T-cell (primary cell): ENCODE measurements around the gene CEACAM16. TPM values are rescaled to one million over a fixed set of nuclear protein-coding genes. Genes with fewer than 3 reads are reported as not detected.

Source experiments
- ATAC-seq, 4 experiments: fragments of 200-7000 bp in 3 of 4; fragments of 150-1000 bp in 1 of 4; cut with Tn5 transposase; replicated peaks in 1 of 4; 1 replicate in 3 of 4; 2 replicates in 1 of 4; pipeline ENCODE4 v1.10.0; 2021; ENCODE audit warnings: moderate library complexity in 3 of 4, mild to moderate bottlenecking in 2 of 4, moderate number of reproducible peaks in 1 of 4
- CTCF ChIA-PET, 2 donors: fragments of 300-600 bp; sonication (Branson Sonifier 250); formaldehyde crosslinking; loops; one replicate each; lab custom pipeline; 2022; ENCODE audit warnings: antibody characterized with exemption in 2 of 2; lab: Charles Lee
- POLR2A ChIA-PET, 2 donors: fragments of 300-600 bp; sonication (Branson Sonifier 250); formaldehyde crosslinking; loops; one replicate each; lab custom pipeline; 2022; ENCODE audit warnings: antibody characterized with exemption in 2 of 2; lab: Charles Lee
- DNase-seq, 35 experiments: peaks; one replicate each; pipeline versions ENCODE4 v3.0.0 to v3.0.0-alpha.2; 2013 to 2023
- H3K27ac ChIP-seq: one replicate; pipeline ENCODE4 v1.5.1; 2013; ENCODE audit warnings: low read length
- H3K27me3 ChIP-seq, 2 experiments: replicated peaks in 1 of 2; 1 replicate in 1 of 2; 2 replicates in 1 of 2; pipeline versions ENCODE4 v1.6.1 to v1.7.0; 2013; ENCODE audit warnings: low read length in 1 of 2, mixed read lengths in 1 of 2; ENCODE audit not compliant: control insufficient read depth in 2 of 2, insufficient read depth in 2 of 2; ENCODE audit errors: extremely low read depth in 1 of 2
- H3K36me3 ChIP-seq, 2 donors: 1 replicate in 1 of 2; 2 replicates in 1 of 2; pipeline versions ENCODE4 v1.6.1 to v1.7.0; 2013; ENCODE audit warnings: low read length in 1 of 2; ENCODE audit not compliant: control insufficient read depth in 2 of 2, insufficient read depth in 1 of 2; ENCODE audit errors: extremely low read depth in 1 of 2
- H3K4me1 ChIP-seq, 2 experiments: 1 replicate in 1 of 2; 2 replicates in 1 of 2; pipeline versions ENCODE4 v1.6.1 to v1.7.0; 2013; ENCODE audit warnings: low read length in 2 of 2, mixed read lengths in 1 of 2; ENCODE audit not compliant: insufficient read depth in 2 of 2, control insufficient read depth in 1 of 2; ENCODE audit errors: extremely low read depth in 1 of 2
- H3K4me3 ChIP-seq, 2 donors: 1 replicate in 1 of 2; 2 replicates in 1 of 2; pipeline versions ENCODE4 v1.5.1 to v1.7.0; 2013; ENCODE audit warnings: mild to moderate bottlenecking in 2 of 2, low read length in 1 of 2, moderate library complexity in 1 of 2; ENCODE audit not compliant: control insufficient read depth in 1 of 2; ENCODE audit errors: extremely low read depth in 1 of 2
- H3K9me3 ChIP-seq: 2 replicates; pipeline ENCODE4 v1.7.0; 2013
- H3K27ac Mint-ChIP-seq, 2 donors: one replicate each; pipeline ENCODE4 v1.8.0; 2020 to 2021; ENCODE audit warnings: mild to moderate bottlenecking in 2 of 2, mixed read lengths in 2 of 2
- H3K27me3 Mint-ChIP-seq, 2 donors: one replicate each; pipeline ENCODE4 v1.8.0; 2021 to 2022; ENCODE audit warnings: mixed read lengths in 2 of 2
- H3K36me3 Mint-ChIP-seq: one replicate; pipeline ENCODE4 v1.8.0; 2021; ENCODE audit warnings: mixed read lengths
- H3K4me1 Mint-ChIP-seq, 3 donors: one replicate each; pipeline ENCODE4 v1.8.0; 2020 to 2022; ENCODE audit warnings: mixed read lengths in 3 of 3, mild to moderate bottlenecking in 1 of 3
- H3K4me3 Mint-ChIP-seq, 3 donors: one replicate each; pipeline ENCODE4 v1.8.0; 2020 to 2022; ENCODE audit warnings: mild to moderate bottlenecking in 3 of 3, mixed read lengths in 3 of 3, moderate library complexity in 3 of 3
- H3K9me3 Mint-ChIP-seq, 3 donors: one replicate each; pipeline ENCODE4 v1.8.0; 2020 to 2022; ENCODE audit warnings: mixed read lengths in 3 of 3
- WGBS: methylation state at CpG from one replicate; pipeline ENCODE4 v1.1.5; 2013; ENCODE audit warnings: missing lambda C conversion rate; ENCODE audit not compliant: insufficient coverage; 5-methylcytosine and 5-hydroxymethylcytosine counted together
- total RNA-seq, 35 experiments: library from RNA in 6 of 35; stranded (reverse) in 6 of 35; fragments of 120-200 nt in 1 of 35; gene quantifications; one replicate each; pipeline versions ENCODE4 v1.2.1 to v1.2.4 and lab custom pipeline; 2013 to 2026

The CEACAM16 gene
- total RNA-seq, 5 donors from 2014 or later (not counting 1 experiment from before 2014, with no cell fraction given): not detected

DNA sequence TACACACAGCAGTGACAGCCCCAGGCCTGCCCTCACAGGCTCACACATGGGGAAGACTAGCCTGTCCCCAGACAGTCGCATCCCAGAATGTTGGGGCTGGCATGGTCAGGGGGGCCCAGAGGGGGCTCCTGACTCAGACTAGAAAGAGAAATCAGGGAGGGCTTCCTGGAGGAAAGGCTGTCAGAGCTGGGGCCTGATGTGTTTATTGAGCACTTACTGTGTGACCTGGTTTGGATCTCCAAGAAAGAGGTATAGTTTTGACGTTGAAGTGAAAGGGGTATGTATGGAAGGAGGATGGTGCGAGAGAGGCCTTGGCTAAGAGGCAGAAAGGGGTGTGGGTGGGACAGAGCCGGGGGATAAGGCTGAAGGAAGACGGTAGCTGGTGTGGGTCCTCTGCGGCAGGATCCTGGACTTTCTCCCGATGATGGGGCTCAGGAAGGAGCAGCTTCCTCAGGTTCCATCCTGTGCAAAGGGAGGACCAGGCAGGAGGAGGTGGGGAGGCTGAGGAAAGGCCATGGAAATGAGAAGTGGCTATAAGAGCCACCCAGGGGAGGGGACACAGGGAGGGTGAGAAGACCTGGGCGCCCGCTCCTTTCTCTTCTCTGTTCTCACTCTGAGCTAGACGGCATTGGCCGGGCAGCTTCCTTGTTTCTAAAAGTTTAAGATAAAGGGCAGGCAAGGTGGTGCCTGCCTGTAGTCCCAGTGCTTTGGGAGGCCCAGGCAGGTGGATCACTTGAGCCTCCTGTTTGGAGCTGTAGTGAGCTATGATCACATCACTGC is 33.5 kb downstream of the CEACAM16 start:
- DNase-seq (no peak), ATAC-seq (no peak)
- ChIA-PET POLR2A (interaction anchor here in 1 of 2 donors (0.6 kb wide), 1 partner anchor 451 kb away, joined by 8 read pairs; no protein-coding TSS in a partner anchor), CTCF (interaction anchor here in 1 of 2 donors (0.5 kb wide), 1 partner anchor 77 kb away, joined by 3 read pairs; no protein-coding TSS in a partner anchor)
- Histone ChIP-seq H3K4me1 (peaks cover 2 to 13% of the 10 kb centered on the region in 2 experiments), H3K36me3 (no peaks in the 10 kb centered on the region), H3K27me3 (peaks cover 0 to 5% of the 10 kb centered on the region in 2 experiments), H3K9me3 (no peaks in the 10 kb centered on the region), H3K27ac (no peak overlapping the region), H3K4me3 (no peak overlapping the region)
- no peaks in the 10 kb centered on the region for H3K9me3 Mint-ChIP-seq
- no peak overlapping the region for H3K27ac Mint-ChIP-seq
- 78% methylated on average over 9 of the region's 11 CpGs for WGBS
- no peaks in the 10 kb centered on the region for H3K36me3 Mint-ChIP-seq
- no peaks in the 10 kb centered on the region for H3K27me3 Mint-ChIP-seq
- H3K4me1 Mint-ChIP-seq: peaks cover 8 to 20% (median 14%) of the 10 kb centered on the region in 3 donors
- no peak overlapping the region for H3K4me3 Mint-ChIP-seq

DNA sequence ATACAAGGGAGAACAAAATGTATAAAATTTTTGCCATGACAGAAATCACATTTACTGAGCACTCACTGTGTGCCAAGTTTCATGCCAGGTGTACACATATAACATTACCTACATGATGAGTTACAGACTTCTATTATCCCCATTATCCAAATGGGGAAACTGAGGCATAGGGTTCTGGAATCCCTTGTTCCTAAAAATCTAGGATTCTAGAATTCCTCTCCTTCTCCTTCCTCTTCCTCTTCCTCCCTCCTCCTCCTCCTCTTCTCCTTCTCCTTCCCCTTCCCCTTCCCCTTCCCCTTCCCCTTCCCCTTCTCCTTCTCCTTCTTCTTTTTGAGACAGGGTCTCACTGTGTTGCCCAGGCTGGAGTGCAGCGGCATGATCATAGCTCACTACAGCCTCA is 35.4 kb downstream of the CEACAM16 start:
- H3K4me3 Mint-ChIP-seq: no peak overlapping the region
- Histone ChIP-seq H3K36me3 (no peaks in the 10 kb centered on the region), H3K9me3 (no peaks in the 10 kb centered on the region), H3K27me3 (peaks cover 0 to 5% of the 10 kb centered on the region in 2 experiments), H3K4me3 (no peak overlapping the region), H3K4me1 (peaks cover 0 to 8% of the 10 kb centered on the region in 2 experiments), H3K27ac (no peak overlapping the region)
- ATAC-seq (no peak), DNase-seq (no peak)
- no peaks in the 10 kb centered on the region for H3K27me3 Mint-ChIP-seq
- CTCF ChIA-PET: no interaction called here
- no peaks in the 10 kb centered on the region for H3K9me3 Mint-ChIP-seq
- POLR2A ChIA-PET: no interaction called here
- H3K4me1 Mint-ChIP-seq: peaks cover 0 to 9% (median 4%) of the 10 kb centered on the region in 3 donors
- no CpG with 5 or more reads among the region's 1 CpG for WGBS
- no peak overlapping the region for H3K27ac Mint-ChIP-seq
- no peaks in the 10 kb centered on the region for H3K36me3 Mint-ChIP-seq

DNA sequence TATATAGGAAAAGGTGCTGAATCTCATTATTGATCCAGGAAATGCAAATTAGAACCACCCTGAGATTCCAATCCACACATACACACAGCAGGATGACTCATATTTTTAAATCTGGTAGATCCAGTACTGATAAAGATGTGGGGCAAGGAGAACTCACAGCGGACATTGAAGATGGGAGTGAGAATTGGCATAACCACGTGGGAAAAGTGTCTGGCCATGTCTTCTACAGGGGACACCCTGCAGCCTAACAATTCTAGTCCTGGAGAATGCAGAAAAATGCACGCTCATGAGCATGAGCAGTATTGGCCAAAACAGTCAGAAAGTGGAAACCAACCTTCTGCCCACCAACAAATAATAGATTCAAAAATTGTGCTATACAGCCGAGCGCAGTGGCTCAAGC is 36.1 kb downstream of the CEACAM16 start:
- Histone ChIP-seq H3K27ac (no peak overlapping the region), H3K4me1 (peaks cover 0 to 8% of the 10 kb centered on the region in 2 experiments), H3K9me3 (no peaks in the 10 kb centered on the region), H3K36me3 (no peaks in the 10 kb centered on the region), H3K4me3 (no peak overlapping the region), H3K27me3 (peaks cover 0 to 5% of the 10 kb centered on the region in 2 experiments)
- H3K4me1 Mint-ChIP-seq: peaks cover 0 to 5% (median 4%) of the 10 kb centered on the region in 3 donors
- H3K36me3 Mint-ChIP-seq: no peaks in the 10 kb centered on the region
- ChIA-PET POLR2A (no interaction called here), CTCF (no interaction called here)
- DNase-seq (no peak), ATAC-seq (no peak)
- H3K27ac Mint-ChIP-seq: no peak overlapping the region
- H3K4me3 Mint-ChIP-seq: no peak overlapping the region
- H3K9me3 Mint-ChIP-seq: no peaks in the 10 kb centered on the region
- WGBS: 17% methylated on average over 2 of the region's 5 CpGs
- H3K27me3 Mint-ChIP-seq: no peaks in the 10 kb centered on the region

DNA sequence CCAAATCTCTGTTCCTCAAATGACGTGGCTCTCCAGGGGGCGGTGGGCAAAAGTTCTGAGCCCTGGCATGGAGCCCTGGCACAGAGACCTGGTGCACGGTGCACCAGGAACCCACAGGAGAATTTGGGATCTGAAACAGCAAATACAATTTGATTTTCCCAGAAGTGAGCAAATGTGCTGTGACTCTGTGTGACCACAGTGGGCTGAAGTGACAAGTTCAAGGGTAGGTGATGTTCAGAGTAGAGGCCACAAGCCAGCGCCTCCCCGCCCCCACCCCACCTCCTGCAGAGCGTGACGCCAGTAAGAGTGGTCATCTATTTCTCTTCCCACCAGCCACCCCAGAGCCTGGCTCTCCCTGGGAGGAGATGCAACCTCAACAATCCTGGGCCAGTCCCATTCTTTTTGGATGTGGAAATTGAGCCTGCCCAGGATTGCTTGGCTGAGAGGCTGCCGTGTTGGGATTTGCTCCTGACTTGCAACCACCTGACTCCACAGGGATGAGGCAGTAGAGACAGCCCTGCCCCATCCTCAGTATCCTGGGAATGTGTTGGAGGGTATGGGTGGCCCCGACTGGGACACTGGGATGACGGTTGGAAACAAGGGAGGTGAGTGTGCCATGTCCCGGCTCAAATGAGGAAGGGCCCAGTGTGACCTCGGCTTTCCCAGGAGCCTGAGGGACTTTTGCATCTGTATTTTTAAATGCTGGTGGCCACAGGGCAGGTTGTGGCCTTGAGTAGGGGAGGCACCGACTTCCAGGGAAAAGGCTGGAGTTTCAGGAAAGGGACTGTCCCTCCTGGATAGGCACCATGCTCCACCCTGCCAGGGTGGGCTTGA is 38.5 kb downstream of the CEACAM16 start:
- Mint-ChIP-seq H3K9me3 (no peaks in the 10 kb centered on the region), H3K27me3 (no peaks in the 10 kb centered on the region), H3K4me3 (no peak overlapping the region), H3K4me1 (peaks cover 4 to 13% (median 5%) of the 10 kb centered on the region in 3 donors), H3K36me3 (no peaks in the 10 kb centered on the region), H3K27ac (no peak overlapping the region)
- Histone ChIP-seq H3K27me3 (no peaks in the 10 kb centered on the region), H3K4me3 (no peak overlapping the region), H3K36me3 (no peaks in the 10 kb centered on the region), H3K9me3 (no peaks in the 10 kb centered on the region), H3K27ac (no peak overlapping the region), H3K4me1 (peaks cover 0 to 15% of the 10 kb centered on the region in 2 experiments)
- ChIA-PET POLR2A (interaction anchor here in 1 of 2 donors (1.1 kb wide), 1 partner anchor 13 kb away, joined by 3 read pairs; no protein-coding TSS in a partner anchor), CTCF (interaction anchor here (0.6 to 1.2 kb wide), 4 partner anchors 11 to 115 kb away, joined by 3 to 6 read pairs (median 6); no protein-coding TSS in a partner anchor)
- ATAC-seq (no peak), DNase-seq (no peak)
- 82% methylated on average over 6 of the region's 13 CpGs for WGBS

DNA sequence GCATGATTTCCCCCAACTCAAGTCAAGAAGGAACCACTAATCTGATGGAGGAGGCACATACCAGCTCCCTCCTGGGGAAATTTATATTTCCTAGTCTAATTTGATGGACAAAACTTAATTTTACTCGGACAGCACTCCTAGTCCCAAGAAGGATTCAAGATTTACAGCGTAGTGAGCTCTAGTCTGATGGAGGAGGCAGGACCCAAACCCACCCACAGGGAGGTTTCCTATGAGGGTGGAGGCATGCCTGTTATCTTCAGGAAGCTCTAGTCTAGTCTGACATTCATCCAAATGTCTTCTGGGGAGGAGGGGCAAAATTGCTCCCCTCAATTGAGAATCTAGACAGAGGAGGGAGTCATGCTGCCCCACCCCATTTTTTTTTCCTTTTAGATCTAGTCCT is 39.2 kb downstream of the CEACAM16 start:
- ATAC-seq (no peak), DNase-seq (no peak)
- Histone ChIP-seq H3K4me3 (no peak overlapping the region), H3K27me3 (no peaks in the 10 kb centered on the region), H3K4me1 (peaks cover 0 to 15% of the 10 kb centered on the region in 2 experiments), H3K9me3 (no peaks in the 10 kb centered on the region), H3K27ac (no peak overlapping the region), H3K36me3 (no peaks in the 10 kb centered on the region)
- Mint-ChIP-seq H3K27me3 (no peaks in the 10 kb centered on the region), H3K4me3 (no peak overlapping the region), H3K9me3 (no peaks in the 10 kb centered on the region), H3K4me1 (peaks cover 4 to 19% (median 9%) of the 10 kb centered on the region in 3 donors), H3K27ac (no peak overlapping the region), H3K36me3 (no peaks in the 10 kb centered on the region)
- POLR2A ChIA-PET: interaction anchor here in 1 of 2 donors (1.1 kb wide), 1 partner anchor 14 kb away, joined by 3 read pairs; no protein-coding TSS in a partner anchor
- CTCF ChIA-PET: interaction anchor here (0.6 to 1.3 kb wide), 3 partner anchors 12 to 42 kb away, joined by 3 to 6 read pairs (median 6); no protein-coding TSS in a partner anchor
- WGBS: no CpG with 5 or more reads among the region's 2 CpGs
